ENCODE results near the gene EPHB6. TPM values are rescaled to one million over a fixed set of nuclear protein-coding genes. Genes with fewer than 3 reads are reported as not detected.

The EPHB6 gene
- total RNA-seq, 1 experiment from 2014 or later: 12.6 TPM

DNA sequence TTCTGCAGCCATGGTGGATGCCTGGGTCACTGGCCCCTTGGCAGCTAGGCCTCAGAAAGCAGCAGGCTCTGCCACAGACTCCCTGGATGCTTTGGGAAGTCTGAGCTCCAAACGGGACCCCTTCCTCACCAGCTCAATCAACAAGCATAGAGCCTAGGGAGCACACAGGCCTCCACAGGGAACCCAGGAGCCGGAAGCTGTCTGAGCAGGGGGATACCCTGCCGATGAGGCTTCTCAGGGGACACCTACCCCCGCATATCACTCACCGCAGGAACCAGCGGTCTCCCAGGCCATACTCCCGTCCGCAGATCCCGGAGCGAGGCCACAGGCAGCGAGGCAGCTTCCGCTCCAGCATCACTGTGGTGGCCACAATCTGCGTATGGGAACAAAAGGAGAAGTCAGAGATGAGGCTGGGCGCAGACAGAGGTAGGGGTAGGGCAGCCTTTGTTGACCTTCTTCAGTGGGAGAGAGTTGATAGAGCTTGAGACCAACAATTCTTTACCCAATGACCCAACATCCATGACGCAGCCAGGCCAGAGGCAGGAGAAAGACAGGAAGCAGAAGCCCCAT lies 17.3 kb downstream of the EPHB6 start:
- Histone ChIP-seq H2AFZ (ENCODE audit: low read depth, low read length, poor library complexity, severe bottlenecking) (no peak overlapping the region), H3K9me2 (ENCODE audit: insufficient read depth) (no peaks in the 10 kb centered on the region), H3K9ac (ENCODE audit: low read length) (no peak overlapping the region), H3K4me2 (ENCODE audit: low read length) (no peak overlapping the region), H3K4me1 (ENCODE audit: control insufficient read depth in 1 of 2, insufficient read depth in 2 of 2, low read length in 2 of 2) (no peaks in the 10 kb centered on the region), H4K20me1 (ENCODE audit: insufficient read depth) (no peaks in the 10 kb centered on the region), H3K27ac (ENCODE audit: low read depth, low read length) (no peak overlapping the region), H3K79me2 (ENCODE audit: insufficient read depth, low read length) (no peaks in the 10 kb centered on the region), H3K36me3 (ENCODE audit: control insufficient read depth in 1 of 2, insufficient read depth in 2 of 2, low read length in 2 of 2) (no peaks in the 10 kb centered on the region), H3K4me3 (replicated peaks in 1 of 2; ENCODE audit: low read depth in 1 of 2, low read length in 2 of 2) (no peak overlapping the region), H3K9me3 (ENCODE audit: control insufficient read depth in 1 of 2, insufficient read depth in 1 of 2, low read depth in 1 of 2, low read length in 2 of 2) (no peaks in the 10 kb centered on the region), H3K27me3 (ENCODE audit: insufficient read depth, low read length) (no peaks in the 10 kb centered on the region)
- RAD21 ChIA-PET (ENCODE audit: low non-redundant PET in 1 of 2, low total read pairs in 2 of 2, uncharacterized antibody in 2 of 2, unreplicated experiment in 2 of 2): interaction anchor here (0.6 to 1.2 kb wide), 2 partner anchors 240 to 343 kb away, joined by 3 read pairs; no protein-coding TSS in a partner anchor
- TF ChIP-seq YY1 (IDR thresholded peaks at IDR 0.05; ENCODE audit: extremely low read depth, insufficient replicate concordance, low read depth, low read length) (no peak), ZNF274 (IDR thresholded peaks at IDR 0.05; ENCODE audit: low read depth, low read length) (no peak), RAD21 (IDR thresholded peaks at IDR 0.05; ENCODE audit: low read depth) (no peak), POLR2A (IDR thresholded peaks at IDR 0.05; ENCODE audit: borderline replicate concordance, extremely low read depth, insufficient read depth, insufficient read length) (no peak), JUND (IDR thresholded peaks at IDR 0.05) (no peak), SRF (IDR thresholded peaks at IDR 0.05; ENCODE audit: low read depth) (no peak), EGR1 (IDR thresholded peaks at IDR 0.05; ENCODE audit: low read depth) (no peak), CEBPB (IDR thresholded peaks at IDR 0.05; ENCODE audit: low read depth) (no peak), CBX3 (IDR thresholded peaks at IDR 0.05; ENCODE audit: low read depth) (no peak), POLR2AphosphoS5 (IDR thresholded peaks at IDR 0.05; ENCODE audit: low read depth, low read length) (no peak), ELF1 (IDR thresholded peaks at IDR 0.05; ENCODE audit: borderline replicate concordance, low read depth) (no peak), FOSL1 (IDR thresholded peaks at IDR 0.05; ENCODE audit: low read depth) (no peak), TCF7L2 (IDR thresholded peaks at IDR 0.05; ENCODE audit: borderline replicate concordance, extremely low read depth, insufficient read depth, insufficient read length) (no peak), ZFX (IDR thresholded peaks at IDR 0.05) (no peak)
- TF ChIP-seq, protein P1, sequence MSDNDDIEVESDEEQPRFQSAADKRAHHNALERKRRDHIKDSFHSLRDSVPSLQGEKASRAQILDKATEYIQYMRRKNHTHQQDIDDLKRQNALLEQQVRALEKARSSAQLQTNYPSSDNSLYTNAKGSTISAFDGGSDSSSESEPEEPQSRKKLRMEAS (IDR thresholded peaks at IDR 0.05): no peak
- TF ChIP-seq, protein P2, sequence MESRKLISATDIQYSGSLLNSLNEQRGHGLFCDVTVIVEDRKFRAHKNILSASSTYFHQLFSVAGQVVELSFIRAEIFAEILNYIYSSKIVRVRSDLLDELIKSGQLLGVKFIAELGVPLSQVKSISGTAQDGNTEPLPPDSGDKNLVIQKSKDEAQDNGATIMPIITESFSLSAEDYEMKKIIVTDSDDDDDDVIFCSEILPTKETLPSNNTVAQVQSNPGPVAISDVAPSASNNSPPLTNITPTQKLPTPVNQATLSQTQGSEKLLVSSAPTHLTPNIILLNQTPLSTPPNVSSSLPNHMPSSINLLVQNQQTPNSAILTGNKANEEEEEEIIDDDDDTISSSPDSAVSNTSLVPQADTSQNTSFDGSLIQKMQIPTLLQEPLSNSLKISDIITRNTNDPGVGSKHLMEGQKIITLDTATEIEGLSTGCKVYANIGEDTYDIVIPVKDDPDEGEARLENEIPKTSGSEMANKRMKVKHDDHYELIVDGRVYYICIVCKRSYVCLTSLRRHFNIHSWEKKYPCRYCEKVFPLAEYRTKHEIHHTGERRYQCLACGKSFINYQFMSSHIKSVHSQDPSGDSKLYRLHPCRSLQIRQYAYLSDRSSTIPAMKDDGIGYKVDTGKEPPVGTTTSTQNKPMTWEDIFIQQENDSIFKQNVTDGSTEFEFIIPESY (IDR thresholded peaks at IDR 0.05; ENCODE audit: extremely low read depth, insufficient replicate concordance, low read length): no peak
- TF ChIP-seq, protein P3, sequence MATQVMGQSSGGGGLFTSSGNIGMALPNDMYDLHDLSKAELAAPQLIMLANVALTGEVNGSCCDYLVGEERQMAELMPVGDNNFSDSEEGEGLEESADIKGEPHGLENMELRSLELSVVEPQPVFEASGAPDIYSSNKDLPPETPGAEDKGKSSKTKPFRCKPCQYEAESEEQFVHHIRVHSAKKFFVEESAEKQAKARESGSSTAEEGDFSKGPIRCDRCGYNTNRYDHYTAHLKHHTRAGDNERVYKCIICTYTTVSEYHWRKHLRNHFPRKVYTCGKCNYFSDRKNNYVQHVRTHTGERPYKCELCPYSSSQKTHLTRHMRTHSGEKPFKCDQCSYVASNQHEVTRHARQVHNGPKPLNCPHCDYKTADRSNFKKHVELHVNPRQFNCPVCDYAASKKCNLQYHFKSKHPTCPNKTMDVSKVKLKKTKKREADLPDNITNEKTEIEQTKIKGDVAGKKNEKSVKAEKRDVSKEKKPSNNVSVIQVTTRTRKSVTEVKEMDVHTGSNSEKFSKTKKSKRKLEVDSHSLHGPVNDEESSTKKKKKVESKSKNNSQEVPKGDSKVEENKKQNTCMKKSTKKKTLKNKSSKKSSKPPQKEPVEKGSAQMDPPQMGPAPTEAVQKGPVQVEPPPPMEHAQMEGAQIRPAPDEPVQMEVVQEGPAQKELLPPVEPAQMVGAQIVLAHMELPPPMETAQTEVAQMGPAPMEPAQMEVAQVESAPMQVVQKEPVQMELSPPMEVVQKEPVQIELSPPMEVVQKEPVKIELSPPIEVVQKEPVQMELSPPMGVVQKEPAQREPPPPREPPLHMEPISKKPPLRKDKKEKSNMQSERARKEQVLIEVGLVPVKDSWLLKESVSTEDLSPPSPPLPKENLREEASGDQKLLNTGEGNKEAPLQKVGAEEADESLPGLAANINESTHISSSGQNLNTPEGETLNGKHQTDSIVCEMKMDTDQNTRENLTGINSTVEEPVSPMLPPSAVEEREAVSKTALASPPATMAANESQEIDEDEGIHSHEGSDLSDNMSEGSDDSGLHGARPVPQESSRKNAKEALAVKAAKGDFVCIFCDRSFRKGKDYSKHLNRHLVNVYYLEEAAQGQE (IDR thresholded peaks at IDR 0.05; ENCODE audit: low read depth): no peak
- TF ChIP-seq, protein P4, sequence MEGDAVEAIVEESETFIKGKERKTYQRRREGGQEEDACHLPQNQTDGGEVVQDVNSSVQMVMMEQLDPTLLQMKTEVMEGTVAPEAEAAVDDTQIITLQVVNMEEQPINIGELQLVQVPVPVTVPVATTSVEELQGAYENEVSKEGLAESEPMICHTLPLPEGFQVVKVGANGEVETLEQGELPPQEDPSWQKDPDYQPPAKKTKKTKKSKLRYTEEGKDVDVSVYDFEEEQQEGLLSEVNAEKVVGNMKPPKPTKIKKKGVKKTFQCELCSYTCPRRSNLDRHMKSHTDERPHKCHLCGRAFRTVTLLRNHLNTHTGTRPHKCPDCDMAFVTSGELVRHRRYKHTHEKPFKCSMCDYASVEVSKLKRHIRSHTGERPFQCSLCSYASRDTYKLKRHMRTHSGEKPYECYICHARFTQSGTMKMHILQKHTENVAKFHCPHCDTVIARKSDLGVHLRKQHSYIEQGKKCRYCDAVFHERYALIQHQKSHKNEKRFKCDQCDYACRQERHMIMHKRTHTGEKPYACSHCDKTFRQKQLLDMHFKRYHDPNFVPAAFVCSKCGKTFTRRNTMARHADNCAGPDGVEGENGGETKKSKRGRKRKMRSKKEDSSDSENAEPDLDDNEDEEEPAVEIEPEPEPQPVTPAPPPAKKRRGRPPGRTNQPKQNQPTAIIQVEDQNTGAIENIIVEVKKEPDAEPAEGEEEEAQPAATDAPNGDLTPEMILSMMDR (IDR thresholded peaks at IDR 0.05 in 2 of 3, conservative IDR thresholded peaks at IDR 0.05 in 1 of 3; ENCODE audit: borderline replicate concordance in 1 of 3, insufficient read depth in 1 of 3, low read depth in 2 of 3, low read length in 2 of 3): no peak
- TF ChIP-seq, protein P5, sequence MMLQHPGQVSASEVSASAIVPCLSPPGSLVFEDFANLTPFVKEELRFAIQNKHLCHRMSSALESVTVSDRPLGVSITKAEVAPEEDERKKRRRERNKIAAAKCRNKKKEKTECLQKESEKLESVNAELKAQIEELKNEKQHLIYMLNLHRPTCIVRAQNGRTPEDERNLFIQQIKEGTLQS (IDR thresholded peaks at IDR 0.05): no peak
- POLR2A ChIA-PET: no interaction called here
- no peak for ATAC-seq
- CTCF ChIA-PET: interaction anchor here (0.8 to 2.9 kb wide), 11 partner anchors 7 to 240 kb away, joined by 3 to 39 read pairs (median 10); partner anchors contain the start of gene EPHB6
- intact Hi-C loops (cut with micrococcal nuclease): loop anchor here (2.0 kb wide), 1 partner anchor 131 kb away; no protein-coding TSS in a partner anchor
- DNase-seq (ENCODE audit: low read depth, low spot score): no peak
- no TSS peak for BruUV-seq (replicated peaks)
